ENCODE results near the gene ZNF343. TPM values are rescaled to one million over a fixed set of nuclear protein-coding genes. Genes with fewer than 3 reads are reported as not detected.

ZNF343 gene
- total RNA-seq, 1 donor from 2014 or later, result 11.0 TPM

DNA sequence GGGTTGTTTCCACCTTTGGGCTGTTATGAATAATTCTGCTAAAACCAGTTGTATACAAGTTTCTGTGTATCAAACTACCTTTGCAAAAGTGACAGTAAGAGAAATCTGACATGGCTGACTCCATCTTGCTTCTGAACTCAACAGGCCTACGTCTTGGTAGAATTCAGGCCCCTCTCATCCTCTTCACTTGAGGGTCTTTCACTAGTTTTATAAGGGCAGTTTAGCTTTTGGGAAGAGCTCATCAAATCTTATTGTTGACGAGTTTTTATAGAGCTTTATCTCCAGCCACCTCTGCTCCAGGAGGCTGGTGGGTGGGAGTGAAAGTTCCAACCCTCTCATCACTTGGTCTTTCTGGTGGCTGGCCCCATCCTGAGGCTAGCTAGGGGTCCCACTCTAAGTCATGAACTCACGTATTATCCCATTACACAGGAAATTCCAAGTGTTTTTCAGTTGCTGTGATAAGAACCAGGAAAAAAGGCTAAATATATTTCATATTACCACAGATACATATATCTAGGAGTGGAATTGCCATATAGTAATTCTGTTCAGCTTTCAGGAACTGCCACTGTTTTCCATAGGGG, 49.7 kb downstream of the ZNF343 start:
- Histone ChIP-seq H3K4me1 (no peaks in the 10 kb centered on the region), H3K27ac (no peak overlapping the region), H3K4me3 (no peak overlapping the region), H3K9me3 (no peaks in the 10 kb centered on the region), H3K36me3 (peaks cover 0 to 45% of the 10 kb centered on the region in 2 donors), H3K27me3 (no peaks in the 10 kb centered on the region)
- DNase-seq (ENCODE audit: extremely low spot score in 2 of 2), result no peak
- no peak for TF ChIP-seq POLR2AphosphoS5 (IDR thresholded peaks at IDR 0.05; ENCODE audit: insufficient read depth in 1 of 2, low read depth in 1 of 2)
- TF ChIP-seq, protein P1, sequence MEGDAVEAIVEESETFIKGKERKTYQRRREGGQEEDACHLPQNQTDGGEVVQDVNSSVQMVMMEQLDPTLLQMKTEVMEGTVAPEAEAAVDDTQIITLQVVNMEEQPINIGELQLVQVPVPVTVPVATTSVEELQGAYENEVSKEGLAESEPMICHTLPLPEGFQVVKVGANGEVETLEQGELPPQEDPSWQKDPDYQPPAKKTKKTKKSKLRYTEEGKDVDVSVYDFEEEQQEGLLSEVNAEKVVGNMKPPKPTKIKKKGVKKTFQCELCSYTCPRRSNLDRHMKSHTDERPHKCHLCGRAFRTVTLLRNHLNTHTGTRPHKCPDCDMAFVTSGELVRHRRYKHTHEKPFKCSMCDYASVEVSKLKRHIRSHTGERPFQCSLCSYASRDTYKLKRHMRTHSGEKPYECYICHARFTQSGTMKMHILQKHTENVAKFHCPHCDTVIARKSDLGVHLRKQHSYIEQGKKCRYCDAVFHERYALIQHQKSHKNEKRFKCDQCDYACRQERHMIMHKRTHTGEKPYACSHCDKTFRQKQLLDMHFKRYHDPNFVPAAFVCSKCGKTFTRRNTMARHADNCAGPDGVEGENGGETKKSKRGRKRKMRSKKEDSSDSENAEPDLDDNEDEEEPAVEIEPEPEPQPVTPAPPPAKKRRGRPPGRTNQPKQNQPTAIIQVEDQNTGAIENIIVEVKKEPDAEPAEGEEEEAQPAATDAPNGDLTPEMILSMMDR (IDR thresholded peaks at IDR 0.05), result no peak
- intact Hi-C loops (cut with DNase I), result no loop called here

GRCh38 chr20:2455771-2456497, 52.8 kb downstream of the ZNF343 start:
- Histone ChIP-seq H3K4me1 (no peaks in the 10 kb centered on the region), H3K27me3 (no peaks in the 10 kb centered on the region), H3K9me3 (no peaks in the 10 kb centered on the region), H3K36me3 (peaks cover 0 to 14% of the 10 kb centered on the region in 2 donors), H3K4me3 (no peak overlapping the region), H3K27ac (no peak overlapping the region)
- TF ChIP-seq POLR2A (IDR thresholded peaks at IDR 0.05) (no peak), POLR2AphosphoS5 (IDR thresholded peaks at IDR 0.05; ENCODE audit: insufficient read depth in 1 of 2, low read depth in 1 of 2) (no peak)
- TF ChIP-seq, protein P1 (IDR thresholded peaks at IDR 0.05), result no peak
- intact Hi-C loops (cut with DNase I), result no loop called here
- DNase-seq (ENCODE audit: extremely low spot score in 2 of 2), result no peak

- TF ChIP-seq, protein P1 (IDR thresholded peaks at IDR 0.05), result no peak
- TF ChIP-seq POLR2A (IDR thresholded peaks at IDR 0.05) (no peak), POLR2AphosphoS5 (IDR thresholded peaks at IDR 0.05; ENCODE audit: insufficient read depth in 1 of 2, low read depth in 1 of 2) (no peak)
- intact Hi-C loops (cut with DNase I), result no loop called here
- H3K36me3 ChIP-seq, result no peaks in the 10 kb centered on the region
- H3K9me3 ChIP-seq, result no peaks in the 10 kb centered on the region
- no peak for DNase-seq (ENCODE audit: extremely low spot score in 2 of 2)
- no peak overlapping the region for H3K4me3 ChIP-seq
- no peaks in the 10 kb centered on the region for H3K27me3 ChIP-seq
- H3K27ac ChIP-seq, result no peak overlapping the region
- no peaks in the 10 kb centered on the region for H3K4me1 ChIP-seq
Measured at GRCh38 chr20:2453792-2454191, 54.9 kb downstream of the ZNF343 start.

DNA sequence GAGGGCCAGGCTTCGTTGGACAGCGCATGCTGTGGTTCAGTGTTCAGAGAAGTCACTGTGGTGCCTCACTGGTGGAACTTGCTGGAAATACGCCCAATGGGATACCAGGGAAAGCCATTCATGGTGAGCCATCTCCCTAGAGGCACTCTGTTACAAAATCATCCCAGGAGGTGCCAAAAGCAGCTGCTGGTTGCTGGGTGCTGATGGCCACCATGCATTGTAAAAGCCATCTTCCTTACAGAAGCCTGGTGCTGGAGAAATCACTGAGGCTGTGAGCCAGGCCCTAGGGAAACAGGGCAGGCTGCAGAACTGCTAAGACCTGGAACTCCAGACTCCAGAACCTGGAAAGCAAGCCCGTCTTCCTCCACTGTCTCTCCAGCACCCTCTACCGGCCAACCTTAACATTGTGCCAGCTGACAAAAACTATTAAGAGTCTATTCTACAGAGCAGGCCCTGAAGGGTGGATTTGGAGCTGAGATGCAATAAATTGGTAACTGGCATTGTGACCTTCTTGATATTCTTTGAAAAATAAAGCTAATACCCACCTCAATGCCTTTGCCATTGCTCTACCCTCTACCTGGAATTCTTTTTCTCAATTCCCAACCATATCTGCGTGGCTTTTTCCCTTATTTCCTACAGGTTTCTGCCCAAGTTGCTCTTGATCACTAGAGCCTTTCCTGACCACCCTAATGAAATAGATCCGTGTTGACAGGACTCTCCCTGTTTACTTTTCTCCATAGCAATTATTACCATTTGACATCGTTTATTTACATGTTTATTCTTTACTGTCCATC, 56.6 kb downstream of the ZNF343 start:
- peak in 1 of 2 donors; percentile 29 for TF ChIP-seq POLR2AphosphoS5 (IDR thresholded peaks at IDR 0.05; ENCODE audit: insufficient read depth in 1 of 2, low read depth in 1 of 2)
- no peak for TF ChIP-seq POLR2A (IDR thresholded peaks at IDR 0.05)
- TF ChIP-seq, protein P1 (IDR thresholded peaks at IDR 0.05), result peak in 2 of 3 experiments; percentile 56 to 64
- Histone ChIP-seq H3K4me1 (no peaks in the 10 kb centered on the region), H3K36me3 (no peaks in the 10 kb centered on the region), H3K9me3 (no peaks in the 10 kb centered on the region), H3K4me3 (no peak overlapping the region), H3K27me3 (no peaks in the 10 kb centered on the region), H3K27ac (no peak overlapping the region)
- intact Hi-C loops (cut with DNase I), result no loop called here
- DNase-seq (ENCODE audit: extremely low spot score in 2 of 2), result no peak

Data from vagina (tissue), 2 donors.